HG03354 (cell line): ENCODE data around the gene EXD2.
A peak's percentile ranks its signal among the peaks of the same experiment; 100 is the strongest.

Experiments
- ATAC-seq: cut with Tn5 transposase; IDR thresholded peaks from one replicate; pipeline ENCODE4 v1.9.1; 2021; ENCODE audit warnings: mild to moderate bottlenecking; ENCODE audit not compliant: unreplicated experiment, poor library complexity, severe bottlenecking

EXD2 gene

GRCh38 chr14:69242311-69243224, 51.3 kb downstream of the EXD2 start:
- no peak for ATAC-seq

DNA sequence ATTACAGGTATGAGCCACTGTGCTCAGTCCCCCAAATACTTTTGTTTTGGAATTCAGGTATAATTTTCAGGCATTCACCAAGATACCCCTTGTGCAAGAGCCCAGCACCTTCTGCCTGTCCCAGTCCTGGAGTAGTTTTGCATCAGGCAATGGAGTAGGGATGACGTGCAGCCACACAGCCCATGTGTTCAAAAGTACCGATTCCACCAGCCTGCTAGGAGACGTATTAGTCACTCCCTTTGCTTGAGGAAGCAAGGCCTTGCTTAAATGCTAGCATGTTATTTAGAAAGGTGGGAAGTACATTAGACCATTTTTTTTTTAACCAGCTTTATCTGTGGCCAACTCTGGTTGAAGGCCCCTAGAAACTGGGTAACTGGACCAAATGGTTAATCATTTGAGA, 53.6 kb downstream of the EXD2 start:
- no peak for ATAC-seq

DNA sequence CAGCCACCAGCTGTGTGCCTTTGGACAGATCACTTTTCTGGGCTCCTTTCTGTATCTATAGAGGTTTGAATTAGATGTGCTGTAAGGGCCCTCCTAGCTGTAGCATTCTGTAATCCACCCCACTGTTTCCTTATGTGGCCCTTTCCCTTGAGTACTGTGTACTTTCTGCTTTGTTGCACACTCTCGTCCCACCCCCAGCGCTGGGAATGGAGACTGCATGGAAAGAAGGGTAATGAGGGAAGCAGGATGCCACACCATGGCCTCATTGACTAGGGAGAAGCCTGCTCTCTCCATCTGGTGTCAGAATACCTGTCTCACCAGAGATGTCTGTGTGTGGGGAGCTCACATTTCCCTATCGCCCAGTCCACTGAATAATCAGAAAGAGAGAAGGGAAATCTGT, 55.0 kb downstream of the EXD2 start:
- no peak for ATAC-seq

DNA sequence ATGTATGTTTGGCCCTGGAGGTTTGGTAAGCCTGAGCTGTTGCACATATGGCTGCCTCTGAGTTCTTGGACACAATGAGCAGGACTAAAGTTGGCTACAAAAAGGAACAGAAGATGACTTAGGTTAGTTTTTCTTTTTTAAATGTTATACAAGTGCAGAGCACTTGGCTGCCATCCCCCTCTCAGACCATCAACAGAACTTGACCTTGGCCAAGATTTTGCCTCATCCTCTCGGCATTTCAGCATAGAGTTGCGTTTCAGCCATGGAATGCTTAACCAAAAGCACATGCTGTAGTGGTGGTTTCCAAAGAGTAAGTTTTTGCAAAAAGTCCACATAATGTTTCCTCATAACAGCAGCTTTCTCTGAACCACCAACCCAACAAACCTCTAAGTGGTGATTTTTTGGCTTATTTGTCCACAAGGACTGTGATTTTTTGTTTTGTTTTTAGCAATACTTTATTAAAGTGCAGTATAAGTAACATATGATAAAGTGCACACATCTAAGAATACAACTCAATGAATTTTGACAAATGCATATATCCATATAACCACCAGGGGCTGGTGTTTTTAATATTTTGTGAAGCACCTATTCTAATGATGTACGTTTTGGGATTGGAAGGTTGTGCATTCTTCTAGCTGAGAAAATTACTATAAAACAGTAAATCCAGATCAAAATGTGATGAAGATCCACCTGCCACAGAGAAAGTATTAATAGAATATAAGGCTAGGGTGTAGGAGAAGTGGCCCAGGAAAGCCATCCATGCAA, 56.6 kb downstream of the EXD2 start:
- no peak for ATAC-seq

DNA sequence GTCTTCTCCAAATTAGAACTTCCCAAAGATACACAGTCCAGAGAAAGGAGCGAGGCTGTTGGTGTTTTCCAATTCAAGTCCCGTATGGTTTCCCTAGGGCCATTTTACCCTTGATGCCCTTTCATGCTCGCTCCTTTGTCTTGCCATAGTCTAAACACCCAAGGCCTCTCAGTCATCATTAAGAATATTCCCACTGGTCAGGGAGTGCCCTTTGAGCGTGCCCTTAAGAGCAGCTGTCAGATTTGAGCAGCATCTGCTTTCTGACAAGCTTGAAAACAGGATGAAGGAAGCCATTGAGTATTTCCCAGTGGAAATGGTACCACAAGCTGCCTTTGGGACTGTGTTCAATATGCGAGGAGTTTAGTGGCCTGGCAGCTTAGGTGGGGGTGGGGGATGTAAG, 58.3 kb downstream of the EXD2 start:
- no peak for ATAC-seq

- ATAC-seq: no peak
These were observed 61.6 kb downstream of the EXD2 start for GRCh38 chr14:69252851-69253250.

DNA sequence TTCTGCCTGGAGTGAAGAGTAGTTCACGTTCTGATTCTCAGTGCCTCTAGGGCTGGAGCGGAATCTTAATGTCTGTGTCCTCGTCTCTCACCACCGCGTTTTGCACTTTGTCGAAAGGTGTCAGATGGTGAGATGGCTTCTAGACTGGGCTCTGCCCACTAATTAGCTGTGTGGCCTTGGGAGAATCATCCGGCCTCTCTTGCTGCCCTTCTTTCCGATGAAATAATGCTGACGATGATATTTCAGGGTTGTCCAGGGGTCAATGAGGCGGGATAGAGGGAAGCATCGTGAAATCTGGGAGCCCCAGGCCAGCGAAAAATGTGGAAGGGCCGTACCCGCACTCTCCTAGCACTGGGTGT, 67.8 kb downstream of the EXD2 start:
- ATAC-seq: no peak

- no peak for ATAC-seq
These were observed 68.4 kb downstream of the EXD2 start, which contains the start of gene GALNT16 for GRCh38 chr14:69259527-69260189. TSS of gene GALNT16 (plus strand) at chr14:69260158. CDS start at chr14:69260291, 133 bp downstream.

- no peak for ATAC-seq
These were observed 69.0 kb downstream of the EXD2 start for GRCh38 chr14:69260190-69260860.

DNA sequence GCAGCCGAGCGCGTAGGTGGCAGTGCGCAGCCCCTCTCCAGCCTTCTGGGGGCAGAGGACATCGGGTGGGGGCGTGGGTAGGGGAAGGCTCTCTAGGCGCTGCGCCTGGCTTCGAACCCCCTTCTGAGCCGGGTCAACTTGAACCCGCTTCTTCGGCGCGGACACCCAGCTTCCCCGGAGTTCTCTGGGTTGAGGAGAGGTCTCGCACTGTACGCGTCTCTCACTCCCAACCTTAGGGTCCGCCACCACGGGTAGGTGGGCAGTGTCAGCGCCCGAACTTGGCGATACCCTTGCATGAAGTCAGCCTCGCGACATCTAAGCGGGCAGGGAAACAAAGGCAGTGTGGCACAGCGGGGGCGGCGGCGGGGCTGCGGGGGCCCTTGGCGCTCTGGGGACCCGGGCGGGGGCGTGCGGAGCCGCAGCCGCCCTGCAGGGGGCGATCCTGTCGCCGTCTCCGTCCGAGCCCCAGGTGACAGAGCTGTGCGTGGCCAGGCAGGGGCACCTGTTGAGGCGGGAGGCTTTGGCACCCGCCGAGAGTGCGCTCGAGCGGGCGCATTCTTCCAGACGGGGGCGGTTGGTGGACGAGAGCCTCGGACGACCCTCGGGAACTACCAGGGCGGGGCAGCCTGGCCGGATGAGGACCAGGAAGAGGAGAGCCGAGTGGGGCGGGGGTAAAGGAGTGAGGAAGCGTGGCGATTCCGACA, 69.7 kb downstream of the EXD2 start:
- ATAC-seq: peak; percentile 66

- no peak for ATAC-seq
These were observed 70.5 kb downstream of the EXD2 start for GRCh38 chr14:69261761-69262331.

DNA sequence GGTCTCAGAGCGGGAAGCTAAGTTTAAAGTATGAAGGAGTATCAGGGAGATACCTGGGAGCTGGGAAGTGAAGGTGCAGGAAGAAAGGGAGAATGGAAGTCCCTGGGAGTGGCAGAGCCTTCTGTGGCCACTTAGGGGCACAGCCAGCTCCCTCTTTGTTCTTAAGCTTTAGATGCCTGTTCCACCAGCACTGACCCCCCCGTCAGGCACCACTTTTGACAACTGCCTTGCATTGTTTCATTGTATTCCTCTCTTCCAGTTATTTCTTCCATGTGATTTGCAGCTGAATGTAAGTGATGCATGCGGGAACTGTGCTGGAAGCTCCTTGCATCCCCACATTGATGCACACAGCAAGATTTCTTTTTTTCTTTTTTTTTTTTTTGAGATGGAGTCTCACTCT, 71.2 kb downstream of the EXD2 start:
- ATAC-seq: no peak

GRCh38 chr14:69263364-69263763, 72.1 kb downstream of the EXD2 start:
- ATAC-seq: no peak

- no peak for ATAC-seq
These were observed 72.5 kb downstream of the EXD2 start for GRCh38 chr14:69263771-69264170.

GRCh38 chr14:69266572-69267345, 75.5 kb downstream of the EXD2 start:
- ATAC-seq: no peak

GRCh38 chr14:69267492-69267891, 76.2 kb downstream of the EXD2 start:
- ATAC-seq: no peak

- ATAC-seq: no peak
These were observed 76.9 kb downstream of the EXD2 start for GRCh38 chr14:69268223-69268622.

GRCh38 chr14:69268763-69269162, 77.5 kb downstream of the EXD2 start:
- ATAC-seq: no peak
